Ascending aorta (tissue), 2 donors: ENCODE measurements around the gene KISS1R. TPM values are rescaled to one million over a fixed set of nuclear protein-coding genes. Genes with fewer than 3 reads are reported as not detected.

ENCODE experiments used
- DNase-seq, 2 donors: peaks; one replicate each; pipeline ENCODE4 v3.0.0-alpha.2; 2019; ENCODE audit warnings: low spot score in 2 of 2
- H3K27ac ChIP-seq, 2 donors: fragments of 200-600 bp; sonication (generic); one replicate each; pipeline ENCODE4 v1.5.1; 2016 to 2017; ENCODE audit warnings: mild to moderate bottlenecking in 1 of 2
- H3K27me3 ChIP-seq: fragments of 200-600 bp; sonication (generic); one replicate; pipeline ENCODE4 v1.5.1; 2017
- H3K36me3 ChIP-seq, 2 donors: fragments of 200-600 bp; sonication (generic); one replicate each; pipeline ENCODE4 v1.5.1; 2016
- H3K4me1 ChIP-seq, 2 donors: fragments of 200-600 bp; sonication (generic); one replicate each; pipeline ENCODE4 v1.5.1; 2016 to 2017; ENCODE audit warnings: mild to moderate bottlenecking in 1 of 2
- H3K4me3 ChIP-seq, 2 donors: fragments of 200-600 bp; sonication (generic); one replicate each; pipeline ENCODE4 v1.5.1; 2016 to 2017; ENCODE audit warnings: mild to moderate bottlenecking in 1 of 2
- H3K9me3 ChIP-seq, 2 donors: fragments of 200-600 bp; sonication (generic); one replicate each; pipeline ENCODE4 v1.5.1; 2016
- CTCF ChIP-seq, 3 experiments: fragments of 200-600 bp in 2 of 3; fragments of 450-650 bp in 1 of 3; sonication (generic) in 2 of 3; IDR thresholded peaks; one replicate each; pipeline ENCODE4 v1.5.1; 2016 to 2019; ENCODE audit warnings: antibody characterized with exemption in 3 of 3, mild to moderate bottlenecking in 1 of 3, moderate library complexity in 1 of 3
- intact Hi-C: fragments of 100-400 bp; cut with DNase I; formaldehyde crosslinking; loops from one replicate; pipeline ENCODE4 v1.15.1; 2023
- total RNA-seq: library from RNA; depleted of rRNA; stranded (reverse); fragments of >200 nt; gene quantifications from one replicate; pipeline ENCODE4 v1.1.0, GENCODE V29; 2016

Gene KISS1R
- total RNA-seq, 1 donor from 2014 or later = not detected

- Histone ChIP-seq H3K4me3 (no peak overlapping the region), H3K27ac (no peak overlapping the region), H3K9me3 (no peaks in the 10 kb centered on the region), H3K27me3 (no peaks in the 10 kb centered on the region), H3K4me1 (no peaks in the 10 kb centered on the region), H3K36me3 (peaks cover 7 to 31% of the 10 kb centered on the region in 2 donors)
- TF ChIP-seq CTCF (IDR thresholded peaks at IDR 0.05) = no peak
- no peak for DNase-seq
- intact Hi-C loops = no loop called here
Measured at GRCh38 chr19:900302-901111, 16.6 kb upstream of the KISS1R start.

- peaks cover 7 to 31% of the 10 kb centered on the region in 2 donors for H3K36me3 ChIP-seq
- no peak for TF ChIP-seq CTCF (IDR thresholded peaks at IDR 0.05)
- intact Hi-C loops = no loop called here
- no peaks in the 10 kb centered on the region for H3K9me3 ChIP-seq
- no peak overlapping the region for H3K27ac ChIP-seq
- no peaks in the 10 kb centered on the region for H3K27me3 ChIP-seq
- H3K4me3 ChIP-seq = no peak overlapping the region
- DNase-seq = no peak
- no peaks in the 10 kb centered on the region for H3K4me1 ChIP-seq
Measured at GRCh38 chr19:901216-902092, 15.7 kb upstream of the KISS1R start.

GRCh38 chr19:902093-902370, 15.1 kb upstream of the KISS1R start:
- H3K27me3 ChIP-seq = no peaks in the 10 kb centered on the region
- DNase-seq = no peak
- H3K9me3 ChIP-seq = no peaks in the 10 kb centered on the region
- H3K27ac ChIP-seq = no peak overlapping the region
- intact Hi-C loops = no loop called here
- H3K36me3 ChIP-seq = peaks cover 7 to 31% of the 10 kb centered on the region in 2 donors
- TF ChIP-seq CTCF (IDR thresholded peaks at IDR 0.05) = no peak
- no peak overlapping the region for H3K4me3 ChIP-seq
- no peaks in the 10 kb centered on the region for H3K4me1 ChIP-seq

- no peaks in the 10 kb centered on the region for H3K4me1 ChIP-seq
- H3K36me3 ChIP-seq = peaks cover 7 to 27% of the 10 kb centered on the region in 2 donors
- no peaks in the 10 kb centered on the region for H3K9me3 ChIP-seq
- H3K27ac ChIP-seq = no peak overlapping the region
- TF ChIP-seq CTCF (IDR thresholded peaks at IDR 0.05) = no peak
- no peak for DNase-seq
- H3K4me3 ChIP-seq = no peak overlapping the region
- intact Hi-C loops = no loop called here
- H3K27me3 ChIP-seq = no peaks in the 10 kb centered on the region
Measured at GRCh38 chr19:902446-903226, 14.5 kb upstream of the KISS1R start.

- no peak for TF ChIP-seq CTCF (IDR thresholded peaks at IDR 0.05)
- H3K27me3 ChIP-seq = no peaks in the 10 kb centered on the region
- H3K27ac ChIP-seq = no peak overlapping the region
- peaks cover 7 to 27% of the 10 kb centered on the region in 2 donors for H3K36me3 ChIP-seq
- intact Hi-C loops = no loop called here
- no peak overlapping the region for H3K4me3 ChIP-seq
- no peaks in the 10 kb centered on the region for H3K4me1 ChIP-seq
- DNase-seq = no peak
- H3K9me3 ChIP-seq = no peaks in the 10 kb centered on the region
Measured at GRCh38 chr19:903266-903797, 13.8 kb upstream of the KISS1R start.
